HepG2 (cell line): ENCODE measurements around the gene GPN1. TPM values are rescaled to one million over a fixed set of nuclear protein-coding genes. Genes with fewer than 3 reads are reported as not detected.

Source experiments
- ATAC-seq: fragments of 200-7000 bp; cut with Tn5 transposase; 3 replicates; pipeline ENCODE4 v1.9.1; 2020; ENCODE audit warnings: mild to moderate bottlenecking, moderate library complexity
- BruUV-seq: library from RNA; stranded (reverse); fragments of 400-500 nt; replicated peaks from 2 replicates; lab custom pipeline; 2021; lab: Mats Ljungman, UMichigan
- CTCF ChIA-PET: fragments of 300-600 bp; formaldehyde crosslinking; extraction: SDS; loops from one replicate; lab custom pipeline; 2021; ENCODE audit warnings: low total read pairs, inconsistent platforms, low intra/inter-chr PET ratio; lab: Yijun Ruan, JAX
- POLR2A ChIA-PET: fragments of 350-600 bp; sonication (Branson Sonifier 250); formaldehyde crosslinking; loops from one replicate; lab custom pipeline; 2020; ENCODE audit warnings: antibody characterized with exemption, inconsistent platforms; lab: Yijun Ruan, JAX
- DNase-seq: peaks from one replicate; pipeline ENCODE4 v3.0.0-alpha.2; 2015; ENCODE audit warnings: low spot score
- FAIRE-seq: peaks from 3 replicates; lab custom pipeline; 2011; peaks lifted over from hg19 to GRCh38; lab: Jason Lieb, UNC
- H2AFZ ChIP-seq: one replicate; pipeline ENCODE4 v1.6.1; 2011; ENCODE audit warnings: low read length, inconsistent platforms
- H3K27ac ChIP-seq: fragments of 300-600 bp; 3 replicates; pipeline ENCODE4 v1.8.0; 2011; ENCODE audit warnings: mixed run types, mild to moderate bottlenecking, mixed read lengths, low read length, inconsistent platforms; ENCODE audit not compliant: insufficient read depth; ENCODE audit errors: extremely low read length
- H3K27me3 ChIP-seq, 2 experiments: fragments of 200-600 bp in 1 of 2; 2 replicates in 1 of 2; 3 replicates in 1 of 2; pipeline versions ENCODE4 v1.6.0 to v1.8.0; 2011; ENCODE audit warnings: low read length in 2 of 2, mild to moderate bottlenecking in 2 of 2, moderate library complexity in 2 of 2, inconsistent platforms in 1 of 2; ENCODE audit not compliant: insufficient read depth in 2 of 2, control insufficient read depth in 1 of 2
- H3K36me3 ChIP-seq, 2 experiments: fragments of 200-600 bp in 1 of 2; replicated peaks in 1 of 2; 2 replicates in 1 of 2; 3 replicates in 1 of 2; pipeline versions ENCODE4 v1.5.1 to v1.8.0; 2011; ENCODE audit warnings: low read length in 2 of 2, inconsistent platforms in 1 of 2; ENCODE audit not compliant: insufficient read depth in 2 of 2, control insufficient read depth in 1 of 2
- H3K4me1 ChIP-seq: 2 replicates; pipeline ENCODE4 v1.5.1; 2012; ENCODE audit warnings: low read length, inconsistent platforms; ENCODE audit not compliant: insufficient read depth
- H3K4me2 ChIP-seq: 2 replicates; pipeline ENCODE4 v1.6.0; 2011; ENCODE audit warnings: low read depth, low read length, inconsistent platforms
- H3K4me3 ChIP-seq, 3 experiments: fragments of 200-600 bp in 1 of 3; sonication (generic), shearing (Covaris generic) in 1 of 3; replicated peaks in 1 of 3; 2 replicates each; pipeline ENCODE4 v1.5.1; 2011 to 2016; ENCODE audit warnings: low read length in 3 of 3, inconsistent platforms in 2 of 3, low read depth in 2 of 3, mild to moderate bottlenecking in 2 of 3, control low read depth in 1 of 3, mixed read lengths in 1 of 3; ENCODE audit not compliant: insufficient read depth in 1 of 3
- H3K79me2 ChIP-seq: one replicate; pipeline ENCODE4 v1.6.1; 2011; ENCODE audit warnings: low read length, inconsistent platforms; ENCODE audit not compliant: insufficient read depth
- H3K9ac ChIP-seq: 2 replicates; pipeline ENCODE4 v1.6.0; 2011; ENCODE audit warnings: mild to moderate bottlenecking, low read depth, low read length, inconsistent platforms; ENCODE audit not compliant: insufficient read depth
- H3K9me3 ChIP-seq: 2 replicates; pipeline ENCODE4 v1.5.1; 2012; ENCODE audit warnings: mild to moderate bottlenecking, low read length
- H4K20me1 ChIP-seq: 2 replicates; pipeline ENCODE4 v1.6.0; 2011; ENCODE audit warnings: inconsistent platforms, mild to moderate bottlenecking, low read length, moderate library complexity; ENCODE audit not compliant: insufficient read depth
- BORCS8-MEF2B ChIP-seq: sonication (generic); formaldehyde crosslinking; IDR thresholded peaks from 2 replicates; pipeline ENCODE4 v1.8.0; 2022; ENCODE audit warnings: mild to moderate bottlenecking, missing genetic modification reagents
- EEA1 ChIP-seq: sonication (generic); formaldehyde crosslinking; IDR thresholded peaks from 2 replicates; pipeline ENCODE4 v1.5.1; 2020; ENCODE audit warnings: mild to moderate bottlenecking, missing genetic modification reagents, borderline replicate concordance
- FOXJ3 ChIP-seq: sonication (generic); formaldehyde crosslinking; IDR thresholded peaks from 2 replicates; pipeline ENCODE4 v1.4.0; 2020; ENCODE audit warnings: missing genetic modification reagents, mild to moderate bottlenecking, borderline replicate concordance
- HMGA1 ChIP-seq: sonication (generic); formaldehyde crosslinking; conservative IDR thresholded peaks from 2 replicates; pipeline ENCODE4 v1.4.0; 2020; ENCODE audit warnings: missing genetic modification reagents
- JUNB ChIP-seq: sonication (generic); formaldehyde crosslinking; IDR thresholded peaks from 2 replicates; pipeline ENCODE4 v1.8.0; 2022; ENCODE audit warnings: missing genetic modification reagents, mild to moderate bottlenecking, borderline replicate concordance
- MEF2D ChIP-seq: sonication (generic); formaldehyde crosslinking; IDR thresholded peaks from 2 replicates; pipeline ENCODE4 v1.5.1; 2020; ENCODE audit warnings: mild to moderate bottlenecking, missing genetic modification reagents
- PLRG1 ChIP-seq: fragments of 450-650 bp; conservative IDR thresholded peaks from 2 replicates; pipeline ENCODE4 v1.6.1; 2016
- RFXAP ChIP-seq: sonication (generic); formaldehyde crosslinking; IDR thresholded peaks from 2 replicates; pipeline ENCODE4 v1.4.0; 2020; ENCODE audit warnings: missing genetic modification reagents, borderline replicate concordance
- SNAI1 ChIP-seq: sonication (generic); formaldehyde crosslinking; IDR thresholded peaks from 2 replicates; pipeline ENCODE4 v1.5.0; 2020; ENCODE audit warnings: mild to moderate bottlenecking, missing genetic modification reagents, borderline replicate concordance
- ZNF136 ChIP-seq: sonication (generic); formaldehyde crosslinking; IDR thresholded peaks from 2 replicates; pipeline ENCODE4 v1.8.1; 2022; ENCODE audit warnings: low read depth, mild to moderate bottlenecking, moderate library complexity, missing genetic modification reagents
- ZNF816 ChIP-seq: sonication (generic); formaldehyde crosslinking; IDR thresholded peaks from 2 replicates; pipeline ENCODE4 v1.8.0; 2022; ENCODE audit warnings: missing genetic modification reagents, mild to moderate bottlenecking, borderline replicate concordance
- in situ Hi-C: cut with HindIII; loops from 2 replicates; pipeline ENCODE4 v1.10.0; 2017; ENCODE audit warnings: low pct_unique_long_range_greater_than_20kb; ENCODE audit not compliant: extremely low pct_ligation_motif_present
- intact Hi-C: fragments of 100-400 bp; cut with micrococcal nuclease; formaldehyde crosslinking; loops from one replicate; pipeline ENCODE4 v1.10.0; 2022; ENCODE audit not compliant: unreplicated experiment
- polyA plus RNA-seq, 8 experiments: library from polyadenylated mRNA; depleted of rRNA in 3 of 8; stranded (reverse) in 7 of 8; unstranded in 1 of 8; fragments of >200 nt; fragmentation: Illumina TruSeq in 4 of 8; extraction: Trizol in 4 of 8; gene quantifications; 2 replicates each; pipeline versions ENCODE4 v1.2.1 to v1.2.3, GENCODE V29; 2011 to 2016; ENCODE audit warnings: low read depth in 4 of 8, missing spikeins in 1 of 8, mixed read lengths in 1 of 8; ENCODE audit not compliant: insufficient read depth in 1 of 8
- total RNA-seq, 5 experiments: library from RNA; depleted of rRNA; stranded (reverse); fragments of >200 nt; fragmentation: Illumina TruSeq; extraction: Trizol; gene quantifications; 2 replicates each; pipeline ENCODE4 v1.2.3, GENCODE V29; 2016; ENCODE audit warnings: low read depth in 1 of 5
- TF ChIP-seq, protein P1 (sequence below): IDR thresholded peaks from 2 replicates; pipeline ENCODE4 v1.6.1; 2016; ENCODE audit warnings: mild to moderate bottlenecking, missing biosample characterization, missing genetic modification reagents
- TF ChIP-seq, protein P2 (sequence below): sonication (generic); formaldehyde crosslinking; IDR thresholded peaks from 2 replicates; pipeline ENCODE4 v1.4.0; 2020; ENCODE audit warnings: missing genetic modification reagents
- TF ChIP-seq, protein P3 (sequence below): sonication (generic); formaldehyde crosslinking; IDR thresholded peaks from 2 replicates; pipeline ENCODE4 v1.4.0; 2020; ENCODE audit warnings: missing genetic modification reagents, borderline replicate concordance
- TF ChIP-seq, protein P4 (sequence below): sonication (generic); formaldehyde crosslinking; IDR thresholded peaks from 2 replicates; pipeline ENCODE4 v1.5.0; 2020; ENCODE audit warnings: mild to moderate bottlenecking, missing genetic modification reagents

GPN1 gene
- total and polyA plus RNA-seq, 2 of the 13 experiments (the other 11 are each of a cell fraction or from before 2014, with no cell fraction given) = 54.5 to 62.7 TPM

DNA sequence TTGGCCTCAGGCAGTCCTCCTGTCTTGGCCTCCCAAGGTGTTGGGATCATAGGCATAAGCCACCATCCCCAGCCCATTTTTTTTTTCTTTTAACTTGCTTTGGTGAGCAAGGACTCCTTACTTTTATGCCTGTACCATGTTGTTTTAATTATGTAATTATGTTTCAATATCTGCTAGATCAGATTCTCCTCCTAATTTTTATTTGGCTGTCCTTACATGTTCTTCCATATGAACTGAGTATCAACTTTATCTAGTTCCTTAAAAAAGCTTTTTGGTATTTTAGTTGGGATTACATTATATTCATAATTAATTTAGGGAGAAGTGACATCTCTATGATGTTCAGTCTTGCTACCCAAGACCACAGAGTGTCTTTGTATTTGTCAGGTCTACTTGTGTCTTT, 16.3 kb downstream of the GPN1 start (continued):
- TF ChIP-seq, protein P1, sequence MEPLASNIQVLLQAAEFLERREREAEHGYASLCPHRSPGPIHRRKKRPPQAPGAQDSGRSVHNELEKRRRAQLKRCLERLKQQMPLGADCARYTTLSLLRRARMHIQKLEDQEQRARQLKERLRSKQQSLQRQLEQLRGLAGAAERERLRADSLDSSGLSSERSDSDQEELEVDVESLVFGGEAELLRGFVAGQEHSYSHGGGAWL = no peak
- TF ChIP-seq, protein P2, sequence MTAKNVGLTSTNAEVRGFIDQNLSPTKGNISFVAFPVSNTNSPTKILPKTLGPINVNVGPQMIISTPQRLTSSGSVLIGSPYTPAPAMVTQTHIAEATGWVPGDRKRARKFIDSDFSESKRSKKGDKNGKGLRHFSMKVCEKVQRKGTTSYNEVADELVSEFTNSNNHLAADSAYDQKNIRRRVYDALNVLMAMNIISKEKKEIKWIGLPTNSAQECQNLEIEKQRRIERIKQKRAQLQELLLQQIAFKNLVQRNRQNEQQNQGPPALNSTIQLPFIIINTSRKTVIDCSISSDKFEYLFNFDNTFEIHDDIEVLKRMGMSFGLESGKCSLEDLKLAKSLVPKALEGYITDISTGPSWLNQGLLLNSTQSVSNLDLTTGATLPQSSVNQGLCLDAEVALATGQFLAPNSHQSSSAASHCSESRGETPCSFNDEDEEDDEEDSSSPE (CRISPR knock-in tag) = no peak
- TF ChIP-seq SNAI1 (CRISPR knock-in tag) = no peak

DNA sequence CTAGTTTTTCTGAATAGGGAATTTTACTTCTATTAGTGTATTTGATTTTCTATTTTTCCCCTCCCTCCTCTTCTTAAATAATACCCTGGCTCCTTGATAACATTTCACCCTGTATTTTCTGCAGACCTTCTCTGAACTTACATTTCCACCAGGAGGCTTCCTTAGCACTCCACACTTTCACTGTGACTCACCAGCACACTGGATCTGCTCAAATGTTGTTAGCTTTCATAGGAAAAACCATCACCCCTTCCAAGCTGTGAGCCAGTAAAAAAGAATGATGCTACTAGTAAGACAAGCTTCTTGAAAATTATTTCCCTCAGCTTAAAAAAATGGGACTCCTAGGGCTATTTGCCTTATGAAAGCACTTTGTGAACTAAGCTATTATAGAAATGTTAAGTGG, 18.4 kb downstream of the GPN1 start:
- POLR2A ChIA-PET = interaction anchor here (0.6 kb wide), 1 partner anchor 210 kb away, joined by 3 read pairs; no protein-coding TSS in a partner anchor
- no peak for TF ChIP-seq ZNF816
- TF ChIP-seq ZNF136 (CRISPR knock-in tag) = no peak
- TF ChIP-seq JUNB (CRISPR knock-in tag) = no peak
- TF ChIP-seq EEA1 = no peak
- no peak for TF ChIP-seq HMGA1 (CRISPR knock-in tag)
- TF ChIP-seq RFXAP (CRISPR knock-in tag) = no peak
- no peak for TF ChIP-seq FOXJ3 (CRISPR knock-in tag)
- no peak for TF ChIP-seq PLRG1
- no peak for TF ChIP-seq BORCS8-MEF2B (CRISPR knock-in tag)
- TF ChIP-seq, protein P3, sequence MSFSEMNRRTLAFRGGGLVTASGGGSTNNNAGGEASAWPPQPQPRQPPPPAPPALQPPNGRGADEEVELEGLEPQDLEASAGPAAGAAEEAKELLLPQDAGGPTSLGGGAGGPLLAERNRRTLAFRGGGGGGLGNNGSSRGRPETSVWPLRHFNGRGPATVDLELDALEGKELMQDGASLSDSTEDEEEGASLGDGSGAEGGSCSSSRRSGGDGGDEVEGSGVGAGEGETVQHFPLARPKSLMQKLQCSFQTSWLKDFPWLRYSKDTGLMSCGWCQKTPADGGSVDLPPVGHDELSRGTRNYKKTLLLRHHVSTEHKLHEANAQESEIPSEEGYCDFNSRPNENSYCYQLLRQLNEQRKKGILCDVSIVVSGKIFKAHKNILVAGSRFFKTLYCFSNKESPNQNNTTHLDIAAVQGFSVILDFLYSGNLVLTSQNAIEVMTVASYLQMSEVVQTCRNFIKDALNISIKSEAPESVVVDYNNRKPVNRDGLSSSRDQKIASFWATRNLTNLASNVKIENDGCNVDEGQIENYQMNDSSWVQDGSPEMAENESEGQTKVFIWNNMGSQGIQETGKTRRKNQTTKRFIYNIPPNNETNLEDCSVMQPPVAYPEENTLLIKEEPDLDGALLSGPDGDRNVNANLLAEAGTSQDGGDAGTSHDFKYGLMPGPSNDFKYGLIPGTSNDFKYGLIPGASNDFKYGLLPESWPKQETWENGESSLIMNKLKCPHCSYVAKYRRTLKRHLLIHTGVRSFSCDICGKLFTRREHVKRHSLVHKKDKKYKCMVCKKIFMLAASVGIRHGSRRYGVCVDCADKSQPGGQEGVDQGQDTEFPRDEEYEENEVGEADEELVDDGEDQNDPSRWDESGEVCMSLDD (CRISPR knock-in tag) = no peak
- no peak for TF ChIP-seq MEF2D (CRISPR knock-in tag)
- TF ChIP-seq, protein P4, sequence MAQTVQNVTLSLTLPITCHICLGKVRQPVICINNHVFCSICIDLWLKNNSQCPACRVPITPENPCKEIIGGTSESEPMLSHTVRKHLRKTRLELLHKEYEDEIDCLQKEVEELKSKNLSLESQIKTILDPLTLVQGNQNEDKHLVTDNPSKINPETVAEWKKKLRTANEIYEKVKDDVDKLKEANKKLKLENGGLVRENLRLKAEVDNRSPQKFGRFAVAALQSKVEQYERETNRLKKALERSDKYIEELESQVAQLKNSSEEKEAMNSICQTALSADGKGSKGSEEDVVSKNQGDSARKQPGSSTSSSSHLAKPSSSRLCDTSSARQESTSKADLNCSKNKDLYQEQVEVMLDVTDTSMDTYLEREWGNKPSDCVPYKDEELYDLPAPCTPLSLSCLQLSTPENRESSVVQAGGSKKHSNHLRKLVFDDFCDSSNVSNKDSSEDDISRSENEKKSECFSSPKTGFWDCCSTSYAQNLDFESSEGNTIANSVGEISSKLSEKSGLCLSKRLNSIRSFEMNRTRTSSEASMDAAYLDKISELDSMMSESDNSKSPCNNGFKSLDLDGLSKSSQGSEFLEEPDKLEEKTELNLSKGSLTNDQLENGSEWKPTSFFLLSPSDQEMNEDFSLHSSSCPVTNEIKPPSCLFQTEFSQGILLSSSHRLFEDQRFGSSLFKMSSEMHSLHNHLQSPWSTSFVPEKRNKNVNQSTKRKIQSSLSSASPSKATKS (CRISPR knock-in tag) = no peak

More for the DNA sequence above, 18.4 kb downstream of the GPN1 start:
- Histone ChIP-seq H3K9me3 (no peaks in the 10 kb centered on the region), H3K27me3 (no peaks in the 10 kb centered on the region), H3K9ac (no peak overlapping the region), H3K27ac (no peak overlapping the region), H4K20me1 (no peaks in the 10 kb centered on the region), H3K4me1 (no peaks in the 10 kb centered on the region), H3K36me3 (peaks cover 20 to 74% of the 10 kb centered on the region in 2 experiments), H3K4me2 (no peak overlapping the region), H3K79me2 (no peaks in the 10 kb centered on the region), H3K4me3 (no peak overlapping the region), H2AFZ (no peak overlapping the region)
- CTCF ChIA-PET = no interaction called here
- DNase-seq = no peak
- ATAC-seq = no peak
- FAIRE-seq = no peak
- BruUV-seq = no TSS peak
- in situ Hi-C loops (no loop called here), intact Hi-C loops (no loop called here)
